GM12878 (cell line): ENCODE data around the gene KRT6B. TPM values are rescaled to one million over a fixed set of nuclear protein-coding genes. Genes with fewer than 3 reads are reported as not detected.

Source experiments
- ATAC-seq: fragments of 200-7000 bp; cut with Tn5 transposase; 3 replicates; pipeline ENCODE4 v1.9.1; 2020; ENCODE audit warnings: mild to moderate bottlenecking, moderate library complexity
- BruUV-seq: library from RNA; stranded (reverse); fragments of 400-500 nt; replicated peaks from 2 replicates; lab custom pipeline; 2021; lab: Mats Ljungman, UMichigan
- CTCF ChIA-PET: fragments of 300-600 bp; sonication (Branson Sonifier 250); formaldehyde crosslinking; extraction: SDS; loops from one replicate; lab custom pipeline; 2021; ENCODE audit warnings: inconsistent platforms; lab: Yijun Ruan, JAX
- POLR2A ChIA-PET: fragments of 350-600 bp; formaldehyde crosslinking; extraction: SDS; loops from one replicate; lab custom pipeline; 2021; ENCODE audit warnings: inconsistent platforms; lab: Charles Lee
- RAD21 ChIA-PET: fragments of 300-600 bp; sonication (Branson Sonifier 250); formaldehyde crosslinking; loops from one replicate; lab custom pipeline; 2023; ENCODE audit warnings: antibody characterized with exemption; ENCODE audit not compliant: unreplicated experiment; lab: Charles Lee
- SMC1A ChIA-PET: fragments of 300-600 bp; sonication (Branson Sonifier 250); formaldehyde crosslinking; loops from one replicate; lab custom pipeline; 2023; ENCODE audit not compliant: unreplicated experiment, uncharacterized antibody; lab: Charles Lee
- DNase-seq: peaks from one replicate; pipeline ENCODE4 v3.0.0-alpha.2; 2011; ENCODE audit warnings: low read depth, low spot score
- FAIRE-seq: peaks from 3 replicates; lab custom pipeline; 2011; peaks lifted over from hg19 to GRCh38; lab: Jason Lieb, UNC
- H2AFZ ChIP-seq: 2 replicates; pipeline ENCODE4 v1.6.0; 2011; ENCODE audit warnings: low read depth, low read length, control low read depth; ENCODE audit not compliant: control insufficient read depth
- H3K27ac ChIP-seq: 2 replicates; pipeline ENCODE4 v1.5.1; 2011; ENCODE audit warnings: control low read depth; ENCODE audit not compliant: control insufficient read depth, insufficient read depth
- H3K27me3 ChIP-seq, 2 experiments: replicated peaks in 1 of 2; 2 replicates each; pipeline versions ENCODE4 v1.6.0 to v1.6.1; 2011; ENCODE audit warnings: low read length in 1 of 2; ENCODE audit not compliant: control insufficient read depth in 2 of 2, insufficient read depth in 2 of 2
- H3K36me3 ChIP-seq, 2 experiments: 2 replicates each; pipeline ENCODE4 v1.5.1; 2011; ENCODE audit warnings: low read length in 1 of 2; ENCODE audit not compliant: control insufficient read depth in 2 of 2, insufficient read depth in 2 of 2
- H3K4me1 ChIP-seq: 2 replicates; pipeline ENCODE4 v1.6.1; 2011; ENCODE audit warnings: mild to moderate bottlenecking, low read length, moderate library complexity, mixed read lengths; ENCODE audit not compliant: control insufficient read depth, insufficient read depth
- H3K4me2 ChIP-seq: 2 replicates; pipeline ENCODE4 v1.6.0; 2011; ENCODE audit warnings: control low read depth; ENCODE audit not compliant: control insufficient read depth, insufficient read depth
- H3K4me3 ChIP-seq: fragments of 200-600 bp; sonication (generic); 2 replicates; pipeline ENCODE4 v1.5.1; 2016
- H3K79me2 ChIP-seq: 2 replicates; pipeline ENCODE4 v1.6.0; 2011; ENCODE audit warnings: low read length; ENCODE audit not compliant: control insufficient read depth, insufficient read depth
- H3K9ac ChIP-seq: 2 replicates; pipeline ENCODE4 v1.8.0; 2011; ENCODE audit warnings: low read length, control low read depth, mixed read lengths; ENCODE audit not compliant: control insufficient read depth, insufficient read depth
- H3K9me3 ChIP-seq: replicated peaks from 3 replicates; pipeline ENCODE4 v1.5.1; 2011; ENCODE audit warnings: mild to moderate bottlenecking, low read length; ENCODE audit not compliant: control insufficient read depth, insufficient read depth
- H4K20me1 ChIP-seq: 2 replicates; pipeline ENCODE4 v1.6.0; 2011; ENCODE audit not compliant: control insufficient read depth, insufficient read depth
- BCL11A ChIP-seq: IDR thresholded peaks from 2 replicates; pipeline ENCODE4 v1.6.1; 2011; ENCODE audit warnings: low read depth, low read length
- KAT2A ChIP-seq: conservative IDR thresholded peaks from 2 replicates; pipeline ENCODE4 v1.6.1; 2011; ENCODE audit warnings: low read depth, low read length; ENCODE audit not compliant: control insufficient read depth
- MEF2A ChIP-seq: IDR thresholded peaks from 2 replicates; pipeline ENCODE4 v1.6.1; 2011; ENCODE audit warnings: low read depth, mild to moderate bottlenecking, low read length, moderate library complexity; ENCODE audit not compliant: insufficient read depth
- MYB ChIP-seq: fragments of 150-350 bp; IDR thresholded peaks from 2 replicates; pipeline ENCODE4 v1.6.1; 2014; ENCODE audit warnings: mild to moderate bottlenecking, low read depth, low read length, borderline replicate concordance
- NRF1 ChIP-seq: conservative IDR thresholded peaks from 2 replicates; pipeline ENCODE4 v1.6.1; 2011; ENCODE audit warnings: mild to moderate bottlenecking, low read depth, low read length, improper control_type of control experiment
- STAT1 ChIP-seq: fragments of 450-650 bp; conservative IDR thresholded peaks from 2 replicates; pipeline ENCODE4 v1.6.1; 2014; ENCODE audit warnings: antibody characterized with exemption, mild to moderate bottlenecking
- YY1 ChIP-seq: IDR thresholded peaks from 2 replicates; pipeline ENCODE4 v1.6.1; 2011; ENCODE audit warnings: low read depth, mild to moderate bottlenecking, low read length
- ZBED1 ChIP-seq: IDR thresholded peaks from 2 replicates; pipeline ENCODE4 v1.6.1; 2016; ENCODE audit warnings: borderline replicate concordance
- WGBS: methylation state at CpG from one replicate; pipeline ENCODE4 v1.1.6; 2016; ENCODE audit warnings: low lambda C conversion rate; ENCODE audit not compliant: insufficient replicate concordance, insufficient coverage; ENCODE audit errors: missing lambda C conversion rate; 5-methylcytosine and 5-hydroxymethylcytosine counted together
- in situ Hi-C: fragments of 300-500 bp; cut with MboI; formaldehyde crosslinking; loops from 9 replicates; pipeline ENCODE4 v1.14.3; 2018; ENCODE audit warnings: mixed read lengths
- intact Hi-C: fragments of 100-400 bp; cut with micrococcal nuclease; formaldehyde crosslinking; loops from one replicate; pipeline ENCODE4 v1.14.2; 2022; ENCODE audit not compliant: unreplicated experiment
- polyA plus RNA-seq, 11 experiments: library from polyadenylated mRNA; depleted of rRNA in 4 of 11; unstranded in 6 of 11; stranded (reverse) in 5 of 11; fragments of >200 nt; fragmentation: Nextera tagmentation in 4 of 11; fragmentation: Illumina TruSeq in 1 of 11; extraction: Ambion mirVana in 4 of 11; extraction: Trizol in 1 of 11; gene quantifications; 1 replicate in 1 of 11; 2 replicates in 10 of 11; pipeline versions ENCODE4 v1.2.1 to v1.2.3, GENCODE V29; 2011 to 2016; ENCODE audit warnings: inconsistent platforms in 2 of 11, missing spikeins in 2 of 11, low read depth in 1 of 11
- total RNA-seq, 4 experiments: library from RNA; depleted of rRNA in 3 of 4; stranded (reverse); fragments of >200 nt in 3 of 4; fragmentation: Illumina TruSeq in 1 of 4; extraction: Trizol in 1 of 4; gene quantifications; 2 replicates each; pipeline versions ENCODE4 v1.2.1 to v1.2.3, GENCODE V29; 2013 to 2021
- TF ChIP-seq, protein P1 (sequence below): fragments of 450-650 bp; IDR thresholded peaks from 2 replicates; pipeline ENCODE4 v1.6.1; 2017; ENCODE audit warnings: borderline replicate concordance
- TF ChIP-seq, protein P2 (sequence below): fragments of 150-350 bp; IDR thresholded peaks from 2 replicates; pipeline ENCODE4 v1.6.1; 2014; ENCODE audit warnings: mild to moderate bottlenecking, low read depth, low read length
- TF ChIP-seq, protein P3 (sequence below): fragments of 450-650 bp; IDR thresholded peaks from 2 replicates; pipeline ENCODE4 v1.6.1; 2018; ENCODE audit warnings: mild to moderate bottlenecking, low read depth, moderate library complexity; ENCODE audit not compliant: partially characterized antibody

KRT6B gene
- total and polyA plus RNA-seq, 10 of the 15 experiments (the other 5 are each of a cell fraction or from before 2014, with no cell fraction given): 0.07 TPM; not detected in 9

DNA sequence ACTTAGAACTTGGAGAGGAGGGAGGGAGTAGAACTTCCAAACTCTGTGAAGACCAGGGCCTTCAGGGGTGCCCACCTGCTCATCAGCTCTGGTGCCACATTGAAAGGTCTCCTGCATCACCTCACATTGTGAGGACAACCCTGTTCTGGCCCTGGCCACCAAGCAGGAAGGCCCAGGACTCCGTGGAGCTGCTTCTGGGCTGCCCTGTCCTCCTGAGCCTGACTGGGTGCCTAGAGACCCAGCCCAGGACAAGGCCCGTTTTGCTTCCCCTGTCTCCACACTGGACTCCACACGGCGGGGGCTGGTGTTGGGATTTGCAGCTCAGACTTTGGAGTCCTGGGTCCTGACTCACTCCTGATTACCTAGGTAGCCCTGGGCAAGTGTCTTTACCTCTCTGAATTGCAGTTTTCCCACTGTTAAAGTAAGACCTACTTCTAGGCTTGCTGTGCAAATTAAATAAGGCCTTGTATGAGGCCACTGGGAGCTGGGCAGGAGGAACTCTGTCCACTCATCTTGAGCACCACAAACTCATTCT lies 33.3 kb downstream of the KRT6B start (continued):
- TF ChIP-seq MYB: no peak

DNA sequence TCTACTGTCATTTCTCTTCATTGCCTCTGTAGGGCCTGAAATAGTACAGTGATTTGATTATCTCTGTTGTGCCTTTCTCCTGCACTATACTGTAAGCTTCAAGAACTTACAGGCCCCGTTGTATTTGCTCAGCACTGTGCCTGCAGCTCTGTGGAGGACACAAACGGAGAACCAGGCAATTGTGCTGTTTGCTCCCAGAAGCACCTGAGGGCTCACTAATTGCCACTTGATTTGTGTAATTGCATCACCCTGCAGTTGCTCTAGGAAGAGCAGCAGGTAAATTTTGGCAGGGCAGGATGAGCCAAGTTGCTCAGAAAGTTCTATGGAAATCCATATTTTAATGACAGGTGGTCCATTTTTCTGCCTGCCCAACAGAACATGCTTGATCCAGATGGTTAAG lies 34.2 kb downstream of the KRT6B start:
- H3K4me1 ChIP-seq: no peaks in the 10 kb centered on the region
- no peak overlapping the region for H3K4me2 ChIP-seq
- WGBS: 0% methylated on average over 2 of the region's 2 CpGs
- no peak overlapping the region for H3K27ac ChIP-seq
- RAD21 ChIA-PET: no interaction called here
- TF ChIP-seq, protein P1, sequence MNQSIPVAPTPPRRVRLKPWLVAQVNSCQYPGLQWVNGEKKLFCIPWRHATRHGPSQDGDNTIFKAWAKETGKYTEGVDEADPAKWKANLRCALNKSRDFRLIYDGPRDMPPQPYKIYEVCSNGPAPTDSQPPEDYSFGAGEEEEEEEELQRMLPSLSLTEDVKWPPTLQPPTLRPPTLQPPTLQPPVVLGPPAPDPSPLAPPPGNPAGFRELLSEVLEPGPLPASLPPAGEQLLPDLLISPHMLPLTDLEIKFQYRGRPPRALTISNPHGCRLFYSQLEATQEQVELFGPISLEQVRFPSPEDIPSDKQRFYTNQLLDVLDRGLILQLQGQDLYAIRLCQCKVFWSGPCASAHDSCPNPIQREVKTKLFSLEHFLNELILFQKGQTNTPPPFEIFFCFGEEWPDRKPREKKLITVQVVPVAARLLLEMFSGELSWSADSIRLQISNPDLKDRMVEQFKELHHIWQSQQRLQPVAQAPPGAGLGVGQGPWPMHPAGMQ: no peak
- TF ChIP-seq, protein P2, sequence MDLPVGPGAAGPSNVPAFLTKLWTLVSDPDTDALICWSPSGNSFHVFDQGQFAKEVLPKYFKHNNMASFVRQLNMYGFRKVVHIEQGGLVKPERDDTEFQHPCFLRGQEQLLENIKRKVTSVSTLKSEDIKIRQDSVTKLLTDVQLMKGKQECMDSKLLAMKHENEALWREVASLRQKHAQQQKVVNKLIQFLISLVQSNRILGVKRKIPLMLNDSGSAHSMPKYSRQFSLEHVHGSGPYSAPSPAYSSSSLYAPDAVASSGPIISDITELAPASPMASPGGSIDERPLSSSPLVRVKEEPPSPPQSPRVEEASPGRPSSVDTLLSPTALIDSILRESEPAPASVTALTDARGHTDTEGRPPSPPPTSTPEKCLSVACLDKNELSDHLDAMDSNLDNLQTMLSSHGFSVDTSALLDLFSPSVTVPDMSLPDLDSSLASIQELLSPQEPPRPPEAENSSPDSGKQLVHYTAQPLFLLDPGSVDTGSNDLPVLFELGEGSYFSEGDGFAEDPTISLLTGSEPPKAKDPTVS: no peak
- no peak for TF ChIP-seq YY1
- no peak for TF ChIP-seq KAT2A
- TF ChIP-seq ZBED1: no peak
- no peak for TF ChIP-seq NRF1
- no peak for TF ChIP-seq MEF2A
- TF ChIP-seq STAT1: no peak
- TF ChIP-seq BCL11A: no peak
- TF ChIP-seq, protein P3, sequence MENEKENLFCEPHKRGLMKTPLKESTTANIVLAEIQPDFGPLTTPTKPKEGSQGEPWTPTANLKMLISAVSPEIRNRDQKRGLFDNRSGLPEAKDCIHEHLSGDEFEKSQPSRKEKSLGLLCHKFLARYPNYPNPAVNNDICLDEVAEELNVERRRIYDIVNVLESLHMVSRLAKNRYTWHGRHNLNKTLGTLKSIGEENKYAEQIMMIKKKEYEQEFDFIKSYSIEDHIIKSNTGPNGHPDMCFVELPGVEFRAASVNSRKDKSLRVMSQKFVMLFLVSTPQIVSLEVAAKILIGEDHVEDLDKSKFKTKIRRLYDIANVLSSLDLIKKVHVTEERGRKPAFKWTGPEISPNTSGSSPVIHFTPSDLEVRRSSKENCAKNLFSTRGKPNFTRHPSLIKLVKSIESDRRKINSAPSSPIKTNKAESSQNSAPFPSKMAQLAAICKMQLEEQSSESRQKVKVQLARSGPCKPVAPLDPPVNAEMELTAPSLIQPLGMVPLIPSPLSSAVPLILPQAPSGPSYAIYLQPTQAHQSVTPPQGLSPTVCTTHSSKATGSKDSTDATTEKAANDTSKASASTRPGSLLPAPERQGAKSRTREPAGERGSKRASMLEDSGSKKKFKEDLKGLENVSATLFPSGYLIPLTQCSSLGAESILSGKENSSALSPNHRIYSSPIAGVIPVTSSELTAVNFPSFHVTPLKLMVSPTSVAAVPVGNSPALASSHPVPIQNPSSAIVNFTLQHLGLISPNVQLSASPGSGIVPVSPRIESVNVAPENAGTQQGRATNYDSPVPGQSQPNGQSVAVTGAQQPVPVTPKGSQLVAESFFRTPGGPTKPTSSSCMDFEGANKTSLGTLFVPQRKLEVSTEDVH: no peak
- SMC1A ChIA-PET: no interaction called here
- H3K79me2 ChIP-seq: no peaks in the 10 kb centered on the region
- H3K9me3 ChIP-seq: no peaks in the 10 kb centered on the region
- ATAC-seq (no peak), FAIRE-seq (no peak), DNase-seq (no peak)
- H4K20me1 ChIP-seq: no peaks in the 10 kb centered on the region
- no TSS peak for BruUV-seq
- no peak overlapping the region for H2AFZ ChIP-seq
- no peak overlapping the region for H3K4me3 ChIP-seq
- no peak overlapping the region for H3K9ac ChIP-seq
- in situ Hi-C loops (no loop called here), intact Hi-C loops (no loop called here)
- POLR2A ChIA-PET: no interaction called here
- peaks cover 0 to 2% of the 10 kb centered on the region in 2 experiments; a peak in 1 of 4 replicates for H3K27me3 ChIP-seq
- CTCF ChIA-PET: no interaction called here
- no peaks in the 10 kb centered on the region for H3K36me3 ChIP-seq
